CD4-positive, alpha-beta T cell treated with Interleukin-21 for 1 hour (primary cell): Measurements from ENCODE around the gene TMEM139.

Source experiments
- DNase-seq: peaks from one replicate; pipeline ENCODE4 v3.0.0-alpha.2; 2020

The TMEM139 gene

GRCh38 chr7:143290293-143290692 lies 5.5 kb downstream of the TMEM139 start:
- DNase-seq: no peak

DNA sequence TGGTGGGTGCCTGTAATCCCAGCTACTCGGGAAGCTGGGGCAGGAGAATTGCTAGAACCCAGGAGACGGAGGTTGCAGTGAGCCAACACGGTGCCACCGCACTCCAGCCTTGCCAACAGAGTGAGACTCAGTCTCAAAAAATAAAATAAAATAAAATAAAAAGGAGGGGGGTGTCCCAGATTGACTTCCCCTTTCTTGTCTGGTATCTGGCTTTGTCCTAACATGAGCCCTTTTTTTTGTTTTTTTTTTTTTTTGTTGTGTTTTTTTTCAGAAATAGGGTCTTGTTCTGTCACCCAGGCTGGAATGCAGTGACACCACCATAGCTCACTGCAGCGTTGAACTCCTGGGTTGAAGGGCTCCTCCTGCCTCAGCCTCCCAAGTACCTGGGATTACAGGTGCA lies 8.1 kb downstream of the TMEM139 start:
- DNase-seq: no peak

DNA sequence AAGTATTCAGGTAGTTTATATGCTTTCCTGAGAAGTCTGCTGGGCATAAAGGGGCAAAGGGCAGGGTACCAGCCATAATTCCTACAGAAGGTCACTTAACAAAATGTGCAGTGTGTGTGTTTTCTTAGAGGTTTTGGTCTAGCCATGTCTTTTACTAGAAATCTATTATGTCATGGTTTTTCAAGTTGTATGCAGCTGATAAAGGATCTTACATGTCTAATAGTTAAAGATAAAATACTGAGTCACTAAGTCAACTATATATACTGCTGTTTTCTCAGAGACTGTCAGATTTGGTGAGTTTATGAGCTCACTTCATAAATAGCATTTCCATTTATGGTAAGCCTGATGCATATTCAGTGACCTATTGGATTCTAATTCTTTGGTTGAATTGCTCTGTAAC lies 11.1 kb downstream of the TMEM139 start:
- DNase-seq: no peak

- no peak for DNase-seq
These were observed 11.9 kb downstream of the TMEM139 start for GRCh38 chr7:143296686-143297085.

DNA sequence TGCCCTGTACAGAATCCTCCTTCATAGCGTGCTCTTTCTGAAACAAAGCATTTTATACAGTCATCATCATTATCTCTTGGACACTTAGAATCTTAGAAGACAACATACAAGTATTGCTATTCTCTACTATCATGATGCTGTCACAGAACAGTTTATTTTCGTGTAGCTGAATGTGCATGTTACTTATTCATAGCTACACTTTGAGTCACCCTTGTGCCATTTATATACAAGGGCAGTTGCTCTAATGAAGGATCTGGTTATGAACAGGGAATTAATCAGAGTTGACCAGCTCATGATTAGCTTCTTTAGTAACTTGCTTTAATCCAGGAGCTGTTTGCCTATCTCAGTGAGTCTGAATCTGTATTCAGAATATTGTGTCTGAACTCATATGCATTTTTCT lies 14.6 kb downstream of the TMEM139 start:
- no peak for DNase-seq

GRCh38 chr7:143299840-143300239 lies 15.1 kb downstream of the TMEM139 start:
- DNase-seq: peak; percentile 74

- no peak for DNase-seq
These were observed 16.5 kb downstream of the TMEM139 start for GRCh38 chr7:143300959-143301935.

GRCh38 chr7:143303733-143304132 lies 19.0 kb downstream of the TMEM139 start:
- no peak for DNase-seq

- no peak for DNase-seq
These were observed 20.2 kb downstream of the TMEM139 start for GRCh38 chr7:143304938-143305337.

GRCh38 chr7:143305423-143306070 lies 20.8 kb downstream of the TMEM139 start:
- peak; percentile 74 for DNase-seq

- no peak for DNase-seq
These were observed 23.9 kb downstream of the TMEM139 start for GRCh38 chr7:143308632-143309031.

DNA sequence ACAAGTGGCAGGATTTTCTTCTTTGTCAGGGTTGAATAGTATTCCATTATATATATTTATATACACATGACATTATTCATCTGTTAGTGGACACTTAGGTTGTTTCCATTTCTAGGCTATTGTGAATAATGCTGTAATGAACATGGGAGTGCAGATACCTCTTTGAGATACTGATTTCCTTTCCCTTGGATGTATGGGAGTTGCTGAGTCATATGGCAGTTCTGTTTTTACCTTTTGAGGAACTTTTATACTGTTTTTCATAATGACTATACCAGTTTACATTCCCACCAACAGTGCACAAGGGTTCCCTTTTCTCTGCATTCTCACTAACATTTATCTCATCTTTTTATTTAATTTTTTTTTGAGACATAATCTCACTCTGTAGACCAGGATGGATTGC lies 29.4 kb downstream of the TMEM139 start:
- no peak for DNase-seq

DNA sequence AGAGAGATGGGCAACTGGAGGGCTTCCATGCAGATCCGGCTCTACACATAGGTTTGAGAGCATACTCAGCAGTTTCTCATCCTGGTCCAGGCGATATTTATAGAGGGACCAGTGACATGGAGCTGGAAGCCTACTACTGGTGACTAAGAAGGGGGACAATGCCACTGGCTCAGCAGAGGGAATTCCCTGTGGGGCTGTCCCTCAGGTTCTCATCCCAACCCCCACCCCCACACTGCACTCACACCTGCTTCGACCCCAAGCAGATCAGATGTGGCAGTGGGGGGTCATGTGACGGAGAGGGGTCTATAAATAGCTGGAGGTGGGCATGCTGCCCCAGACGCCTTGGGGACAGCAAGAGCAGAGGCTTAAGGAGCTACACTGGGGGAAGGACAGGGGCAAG lies 31.0 kb downstream of the TMEM139 start, which contains the start of gene CLCN1:
CLCN1 (plus strand) TSS at position 336 of the 400 bp plus-strand sequence. CDS start 102 bp downstream, outside the sequence.
- no peak for DNase-seq

DNA sequence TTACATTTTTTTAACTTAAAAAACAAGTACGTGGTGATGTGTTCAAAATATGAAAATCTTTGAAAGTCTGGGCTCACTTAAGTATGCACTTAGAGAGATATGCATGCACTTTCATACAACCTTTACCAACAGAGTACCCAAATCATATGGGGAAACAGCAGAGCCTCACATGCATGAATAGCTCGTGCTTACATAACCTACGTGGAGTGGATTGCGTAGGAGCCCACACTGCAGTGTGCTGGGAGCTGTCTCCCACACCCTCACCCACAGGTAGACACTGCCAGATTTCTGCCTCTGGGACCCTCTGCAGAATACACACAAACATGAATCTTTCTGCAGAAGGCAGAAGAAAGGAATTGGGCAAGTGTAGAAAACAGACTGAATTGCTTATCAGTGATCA lies 31.7 kb downstream of the TMEM139 start:
- DNase-seq: no peak

DNA sequence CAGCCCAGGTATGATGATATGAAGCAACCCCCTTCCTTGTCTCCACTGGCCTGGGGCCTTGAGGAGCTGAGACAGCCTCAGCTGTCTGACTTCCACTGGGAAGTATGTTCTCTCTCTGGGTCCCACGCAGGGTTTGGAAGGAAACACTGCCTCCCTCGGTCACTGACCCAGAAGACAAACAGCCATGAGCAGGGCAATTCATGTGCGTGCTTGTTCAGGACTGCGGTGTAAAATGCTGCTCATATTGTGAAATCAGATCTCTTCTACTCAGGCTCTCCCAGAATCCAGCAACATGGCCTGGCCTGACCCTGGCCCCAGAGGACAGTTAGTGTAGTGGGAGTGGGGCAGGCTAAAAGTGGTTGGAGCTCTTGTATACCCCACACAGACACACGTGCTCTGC lies 33.9 kb downstream of the TMEM139 start:
- DNase-seq: no peak

DNA sequence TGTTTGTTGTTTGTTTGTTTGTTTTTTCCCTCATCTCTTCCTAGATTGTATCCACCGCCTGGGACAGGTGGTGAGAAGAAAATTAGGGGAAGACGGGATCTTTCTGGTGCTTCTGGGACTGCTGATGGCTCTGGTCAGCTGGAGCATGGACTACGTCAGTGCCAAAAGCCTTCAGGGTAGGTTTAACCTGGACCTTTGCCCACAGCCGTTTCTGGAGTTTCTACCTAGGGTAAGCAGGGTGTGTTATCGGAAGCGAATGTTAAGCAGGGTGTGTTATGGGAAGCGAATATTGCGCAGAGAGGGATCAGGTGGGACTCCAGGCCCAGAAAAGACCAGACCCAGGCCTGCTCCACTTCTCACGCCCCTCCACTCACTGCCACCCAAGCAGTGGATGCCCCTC lies 35.9 kb downstream of the TMEM139 start:
- DNase-seq: no peak

- DNase-seq: no peak
These were observed 36.5 kb downstream of the TMEM139 start for GRCh38 chr7:143321242-143321641.

GRCh38 chr7:143321734-143322133 lies 37.0 kb downstream of the TMEM139 start:
- DNase-seq: no peak

- DNase-seq: no peak
These were observed 38.2 kb downstream of the TMEM139 start for GRCh38 chr7:143322760-143323633.

- no peak for DNase-seq
These were observed 38.9 kb downstream of the TMEM139 start for GRCh38 chr7:143323653-143324052.

GRCh38 chr7:143325240-143325639 lies 40.5 kb downstream of the TMEM139 start:
- no peak for DNase-seq

GRCh38 chr7:143327903-143328302 lies 43.1 kb downstream of the TMEM139 start:
- DNase-seq: no peak
